ENCODE results near the gene ABCC3. TPM values are rescaled to one million over a fixed set of nuclear protein-coding genes. Genes with fewer than 3 reads are reported as not detected.

The ABCC3 gene
- total RNA-seq, 1 experiment from 2014 or later, result 93.3 TPM

DNA sequence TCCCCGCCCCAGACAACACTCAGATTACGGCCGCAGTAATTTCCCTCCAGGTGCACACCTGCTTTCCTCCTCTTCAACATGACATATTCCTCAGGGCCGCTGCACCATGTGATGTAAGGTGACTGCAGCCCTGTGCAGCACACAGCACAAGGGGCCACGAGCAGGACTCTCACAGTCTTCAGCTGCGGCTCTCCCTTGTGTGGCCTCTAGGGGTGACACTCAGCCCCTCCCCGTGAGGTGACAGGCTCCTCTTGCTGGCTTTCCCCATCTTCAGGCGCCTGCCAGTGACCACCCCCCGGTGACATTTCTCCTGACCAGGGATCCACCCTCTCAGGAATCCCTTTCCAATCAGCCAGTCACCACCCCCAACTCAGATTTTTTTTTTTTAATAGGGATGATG, 31.3 kb upstream of the ABCC3 start:
- DNase-seq (ENCODE audit: extremely low read depth, low read depth), result no peak

DNA sequence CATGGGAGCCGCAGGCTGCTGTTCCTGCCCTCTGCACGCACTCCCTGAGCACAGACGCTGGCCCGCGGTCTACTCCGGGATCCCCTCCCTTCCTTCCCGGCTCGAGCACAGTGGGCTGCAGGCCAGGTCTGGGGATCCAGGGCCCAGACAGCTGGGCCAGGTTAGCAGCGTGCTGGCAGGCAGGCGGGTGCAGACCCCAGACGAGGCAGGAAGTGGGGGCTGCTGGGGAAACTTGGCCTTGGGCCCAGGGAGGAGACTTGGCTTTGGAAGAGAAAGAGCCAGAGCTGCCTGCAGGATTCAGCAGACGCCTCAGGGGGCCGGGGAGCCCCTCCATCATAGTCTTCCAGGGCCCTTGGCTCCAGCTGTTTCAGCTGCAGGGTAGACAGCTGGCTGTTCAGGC, 30.2 kb upstream of the ABCC3 start:
- DNase-seq (ENCODE audit: extremely low read depth, low read depth), result no peak

DNA sequence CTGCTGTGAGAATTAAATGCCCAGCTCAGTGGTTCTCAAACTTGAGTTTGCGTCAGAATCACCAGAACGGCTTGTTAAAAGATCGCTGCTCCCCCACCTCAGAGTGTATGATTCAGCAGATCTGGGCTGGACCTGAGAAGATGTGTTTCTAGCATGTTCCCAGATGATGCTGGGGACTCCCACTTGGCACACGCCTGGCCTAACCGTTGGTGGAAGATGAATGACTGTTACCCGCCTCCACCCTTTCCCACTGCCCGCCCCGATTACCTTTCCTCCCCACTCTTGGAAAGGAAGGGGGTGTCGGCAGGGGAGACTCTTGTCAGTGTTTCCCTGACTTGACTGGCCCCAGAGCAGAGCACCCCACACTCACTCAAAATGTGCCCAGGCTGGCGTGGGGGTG, 29.3 kb upstream of the ABCC3 start:
- no peak for DNase-seq (ENCODE audit: extremely low read depth, low read depth)

DNA sequence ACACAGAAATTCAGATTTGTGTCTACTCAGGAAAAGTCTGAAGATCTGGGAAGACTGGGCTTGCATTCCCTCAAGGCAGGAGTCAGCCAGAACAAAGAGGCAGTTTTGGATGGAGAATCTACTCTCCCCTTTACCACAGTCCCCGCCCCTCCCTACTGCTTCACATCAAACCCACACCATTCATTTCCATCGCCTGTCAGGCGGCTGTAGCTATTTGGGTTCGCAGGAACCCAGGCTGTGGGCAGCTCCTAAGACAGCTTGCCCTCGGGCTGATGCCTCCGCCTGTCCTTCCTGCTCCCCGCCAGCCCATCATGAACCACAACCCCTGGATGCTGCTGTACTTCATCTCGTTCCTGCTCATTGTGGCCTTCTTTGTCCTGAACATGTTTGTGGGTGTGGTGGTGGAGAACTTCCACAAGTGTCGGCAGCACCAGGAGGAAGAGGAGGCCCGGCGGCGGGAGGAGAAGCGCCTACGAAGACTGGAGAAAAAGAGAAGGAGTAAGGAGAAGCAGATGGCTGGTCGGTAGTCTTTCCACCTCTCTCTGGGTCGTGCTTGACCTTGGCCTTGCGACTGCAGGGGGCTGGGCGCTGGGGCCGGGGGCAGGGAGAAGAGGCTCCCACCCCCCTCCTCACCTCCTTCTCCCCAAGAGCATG, 27.0 kb upstream of the ABCC3 start:
- no peak for DNase-seq (ENCODE audit: extremely low read depth, low read depth)

DNA sequence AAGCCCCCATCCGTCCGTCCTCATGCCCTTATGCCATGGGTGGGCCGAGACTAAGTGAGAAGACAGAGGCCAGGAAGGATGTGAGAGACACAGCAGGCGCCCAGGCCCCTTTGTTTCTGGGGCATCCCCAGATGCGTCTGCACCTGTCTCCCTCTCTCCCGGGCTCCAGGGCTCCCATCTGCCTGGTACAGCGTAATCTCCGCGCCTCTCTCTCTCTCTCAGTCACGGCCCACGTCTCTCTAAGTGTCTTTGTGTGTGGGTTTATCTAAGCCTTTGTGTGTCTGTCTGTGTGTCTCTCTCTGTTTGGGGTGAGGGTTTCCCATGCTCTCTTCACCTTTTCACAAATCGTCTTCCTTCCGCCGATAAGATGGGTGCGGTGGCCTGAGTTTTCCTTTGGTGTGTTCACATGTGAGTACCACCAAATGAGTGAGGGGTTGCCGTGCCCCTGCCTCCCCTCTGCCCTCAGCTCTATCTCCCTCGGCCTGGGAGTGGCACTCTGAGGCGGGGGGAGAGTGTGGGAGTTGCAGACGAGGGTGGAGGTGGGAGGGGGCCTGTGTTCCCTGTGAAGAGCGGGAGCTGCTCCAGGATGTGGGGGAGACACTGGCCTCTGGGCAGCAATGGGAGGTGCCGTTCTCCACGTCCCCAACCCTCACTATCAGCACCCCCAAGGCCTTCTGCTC, 25.8 kb upstream of the ABCC3 start:
- no peak for DNase-seq (ENCODE audit: extremely low read depth, low read depth)

GRCh38 chr17:50609380-50610074, 25.2 kb upstream of the ABCC3 start:
- DNase-seq (ENCODE audit: extremely low read depth, low read depth), result no peak

DNA sequence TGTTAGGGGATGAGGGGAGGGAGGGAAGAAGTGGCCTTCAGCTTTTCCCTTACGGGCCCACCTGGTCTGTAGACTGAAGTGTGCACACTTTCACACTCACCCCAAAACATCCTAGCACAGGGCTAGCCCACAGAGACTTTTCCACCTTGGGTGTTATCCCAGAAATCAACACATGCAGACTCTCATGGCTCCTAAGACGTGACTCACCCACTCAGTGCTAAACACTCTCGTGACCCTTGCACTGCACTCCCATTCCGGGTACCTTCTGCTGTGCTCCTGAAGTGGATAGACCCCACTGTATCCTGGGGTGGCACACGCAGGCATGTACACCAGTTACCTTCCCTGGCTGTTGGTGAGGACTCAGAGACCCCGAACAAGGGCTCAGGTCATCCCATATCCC, 23.0 kb upstream of the ABCC3 start:
- DNase-seq (ENCODE audit: extremely low read depth, low read depth), result no peak

- no peak for DNase-seq (ENCODE audit: extremely low read depth, low read depth)
Observed at GRCh38 chr17:50612281-50612680, 22.4 kb upstream of the ABCC3 start.

DNA sequence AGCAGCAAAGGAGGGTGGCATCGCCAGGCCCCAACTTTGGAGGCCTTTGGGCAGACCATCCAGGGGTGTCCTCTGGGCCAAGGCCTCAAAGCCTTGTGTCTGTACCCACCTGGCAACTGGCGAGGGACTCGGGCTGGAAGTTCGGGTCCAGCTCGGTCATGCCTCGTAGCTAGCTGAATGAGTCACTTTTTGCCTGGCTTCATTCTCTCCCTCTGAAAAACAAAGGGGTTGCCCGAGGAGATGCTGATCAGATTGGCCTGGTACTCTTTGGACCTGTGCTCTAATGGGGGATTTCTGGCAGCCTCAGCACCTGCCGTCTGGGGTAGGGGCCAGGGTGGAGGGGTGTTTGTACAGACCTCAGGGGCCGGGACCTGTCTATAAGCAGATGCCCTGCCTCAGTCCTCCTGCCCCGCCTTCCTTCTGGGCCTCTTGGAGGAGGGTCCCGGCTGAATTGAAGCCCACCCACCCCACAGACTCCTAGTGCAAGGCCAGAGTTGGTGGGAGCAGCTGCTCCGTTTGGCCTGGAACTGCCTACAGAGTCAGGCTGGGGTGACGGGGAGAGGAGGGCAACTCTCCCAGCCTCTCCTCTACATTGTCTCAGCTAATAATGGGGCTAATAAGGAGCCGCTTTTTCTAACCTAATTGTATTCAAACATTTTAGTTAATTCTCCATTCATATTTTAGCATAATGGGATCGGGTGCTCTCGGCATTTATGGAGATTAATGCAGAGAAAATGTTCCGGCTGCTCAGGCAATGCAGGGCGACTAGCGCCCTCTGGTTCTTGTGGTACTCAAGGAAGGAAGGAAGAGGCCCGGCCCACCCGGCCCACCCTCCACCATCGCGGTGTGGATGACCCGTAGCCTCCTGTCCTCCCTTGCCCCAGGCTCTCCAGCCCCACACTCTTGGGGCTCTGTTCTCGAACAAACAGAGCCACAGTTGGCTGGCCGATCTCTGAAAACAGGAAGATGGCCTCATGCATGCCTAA, 21.4 kb upstream of the ABCC3 start:
- no peak for DNase-seq (ENCODE audit: extremely low read depth, low read depth)

- no peak for DNase-seq (ENCODE audit: extremely low read depth, low read depth)
Observed at GRCh38 chr17:50614471-50615051, 20.1 kb upstream of the ABCC3 start.

DNA sequence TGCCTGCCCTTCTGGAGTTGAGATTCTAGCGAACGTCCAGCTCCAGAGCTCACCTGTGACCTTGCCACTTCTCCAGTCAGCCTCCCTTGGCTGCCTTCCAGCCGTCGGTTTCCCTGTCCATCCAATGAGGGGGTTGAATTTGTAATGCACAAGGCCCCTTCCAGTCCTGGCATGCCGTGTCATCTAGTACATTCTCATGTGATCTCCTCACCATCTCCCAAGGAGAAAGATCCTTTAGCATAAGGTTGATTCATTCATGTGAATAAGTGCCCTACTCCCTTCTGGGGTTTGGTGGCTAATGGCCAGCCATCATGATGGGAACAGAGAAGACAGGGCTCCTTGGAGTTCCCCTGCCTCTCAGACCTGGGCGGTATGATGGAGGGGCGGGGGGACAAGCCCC, 18.9 kb upstream of the ABCC3 start:
- DNase-seq (ENCODE audit: extremely low read depth, low read depth), result no peak

GRCh38 chr17:50618300-50618699, 16.4 kb upstream of the ABCC3 start:
- DNase-seq (ENCODE audit: extremely low read depth, low read depth), result no peak

DNA sequence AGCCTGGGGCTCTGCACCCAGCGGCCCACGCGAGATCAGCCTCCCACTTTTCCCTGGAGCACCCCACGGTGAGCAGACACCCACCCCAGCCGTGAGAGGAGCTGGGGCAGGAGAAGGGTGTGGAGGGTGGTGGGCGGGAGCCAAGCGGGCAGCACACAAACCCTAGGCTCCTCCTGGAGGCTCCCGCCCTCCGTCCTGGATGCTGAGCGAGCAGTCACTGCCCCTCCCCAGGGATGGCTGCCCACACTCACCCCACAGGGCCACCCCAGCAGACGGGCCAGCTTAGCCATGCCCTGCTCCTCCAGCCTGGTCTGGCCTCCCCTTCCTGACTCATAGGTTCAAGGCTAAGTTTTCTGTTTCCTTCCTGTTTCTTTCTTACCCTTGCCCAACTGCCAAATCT, 15.7 kb upstream of the ABCC3 start:
- DNase-seq (ENCODE audit: extremely low read depth, low read depth), result no peak

DNA sequence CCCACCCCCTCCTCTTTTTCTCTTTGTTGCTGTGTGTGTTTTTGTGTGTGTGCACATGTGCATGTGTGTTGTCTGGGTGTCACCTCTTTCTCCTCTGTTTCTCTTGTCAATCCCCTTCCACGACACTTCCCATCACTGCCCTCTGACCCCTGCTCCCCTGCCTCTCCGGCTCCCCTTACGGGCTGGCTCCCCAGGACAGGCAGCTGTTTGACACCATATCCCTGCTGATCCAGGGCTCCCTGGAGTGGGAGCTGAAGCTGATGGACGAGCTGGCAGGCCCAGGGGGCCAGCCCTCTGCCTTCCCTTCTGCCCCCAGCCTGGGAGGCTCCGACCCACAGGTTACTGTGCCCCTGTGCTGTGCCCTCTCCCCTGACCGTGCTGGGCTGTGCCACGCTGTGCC, 15.2 kb upstream of the ABCC3 start:
- no peak for DNase-seq (ENCODE audit: extremely low read depth, low read depth)

DNA sequence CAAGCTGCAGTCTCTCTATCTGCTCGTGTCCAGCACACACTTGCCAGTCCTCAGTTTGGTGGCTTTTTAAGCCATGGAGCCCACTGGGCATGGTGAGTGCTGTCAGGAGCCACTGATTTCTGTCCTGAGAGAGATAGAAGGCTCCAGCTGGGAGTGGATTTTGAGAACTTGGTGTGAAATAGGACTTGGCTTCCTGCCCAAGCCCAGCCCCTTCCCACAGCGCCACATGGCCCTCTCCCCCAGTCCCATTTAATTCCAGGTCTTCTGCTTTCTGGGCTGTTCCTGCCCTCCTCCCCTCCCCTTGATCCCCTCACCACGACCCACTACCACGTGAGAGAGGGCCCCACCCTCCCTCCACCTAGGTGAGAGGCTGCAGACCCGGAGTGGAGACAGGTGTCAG, 14.4 kb upstream of the ABCC3 start:
- DNase-seq (ENCODE audit: extremely low read depth, low read depth), result no peak

DNA sequence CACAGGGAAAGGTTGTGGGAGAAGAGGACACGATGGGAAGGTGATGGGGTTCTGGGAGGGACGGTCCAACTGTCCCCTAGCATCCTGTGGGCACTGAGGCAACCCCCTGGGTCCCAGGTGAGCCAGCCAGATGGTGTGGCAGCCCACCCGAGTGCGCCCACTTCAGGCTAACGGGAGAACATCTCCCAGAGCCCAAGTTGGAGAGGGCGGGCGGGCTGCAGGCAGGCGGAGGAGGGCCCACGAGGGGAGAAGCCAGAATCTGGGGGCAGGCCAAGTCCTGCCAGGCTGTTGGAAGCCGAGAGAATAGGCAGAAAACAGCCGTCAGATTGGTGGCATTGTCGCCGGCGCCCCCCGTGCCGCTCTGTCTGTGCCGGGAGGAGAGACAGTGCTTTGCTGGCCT, 13.8 kb upstream of the ABCC3 start:
- no peak for DNase-seq (ENCODE audit: extremely low read depth, low read depth)

DNA sequence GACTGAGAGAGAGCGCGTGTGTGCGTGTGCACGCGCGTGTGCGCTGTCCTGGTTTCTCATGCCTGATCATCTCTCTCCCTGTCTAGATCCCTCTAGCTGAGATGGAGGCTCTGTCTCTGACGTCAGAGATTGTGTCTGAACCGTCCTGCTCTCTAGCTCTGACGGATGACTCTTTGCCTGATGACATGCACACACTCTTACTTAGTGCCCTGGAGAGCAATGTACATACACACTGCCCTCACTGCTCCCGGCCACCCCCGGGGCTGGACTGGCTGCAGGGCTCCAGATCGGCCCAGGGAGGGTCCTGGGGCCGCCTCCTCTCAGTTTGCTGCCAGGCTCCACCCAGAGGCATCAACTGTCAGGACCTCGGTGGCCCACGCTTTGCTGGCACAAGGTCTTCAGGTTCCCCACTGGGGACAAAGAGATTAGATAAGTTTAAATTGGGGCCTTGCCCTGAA, 13.1 kb upstream of the ABCC3 start:
- DNase-seq (ENCODE audit: extremely low read depth, low read depth), result no peak

GRCh38 chr17:50624321-50624934, 10.3 kb upstream of the ABCC3 start:
- no peak for DNase-seq (ENCODE audit: extremely low read depth, low read depth)

DNA sequence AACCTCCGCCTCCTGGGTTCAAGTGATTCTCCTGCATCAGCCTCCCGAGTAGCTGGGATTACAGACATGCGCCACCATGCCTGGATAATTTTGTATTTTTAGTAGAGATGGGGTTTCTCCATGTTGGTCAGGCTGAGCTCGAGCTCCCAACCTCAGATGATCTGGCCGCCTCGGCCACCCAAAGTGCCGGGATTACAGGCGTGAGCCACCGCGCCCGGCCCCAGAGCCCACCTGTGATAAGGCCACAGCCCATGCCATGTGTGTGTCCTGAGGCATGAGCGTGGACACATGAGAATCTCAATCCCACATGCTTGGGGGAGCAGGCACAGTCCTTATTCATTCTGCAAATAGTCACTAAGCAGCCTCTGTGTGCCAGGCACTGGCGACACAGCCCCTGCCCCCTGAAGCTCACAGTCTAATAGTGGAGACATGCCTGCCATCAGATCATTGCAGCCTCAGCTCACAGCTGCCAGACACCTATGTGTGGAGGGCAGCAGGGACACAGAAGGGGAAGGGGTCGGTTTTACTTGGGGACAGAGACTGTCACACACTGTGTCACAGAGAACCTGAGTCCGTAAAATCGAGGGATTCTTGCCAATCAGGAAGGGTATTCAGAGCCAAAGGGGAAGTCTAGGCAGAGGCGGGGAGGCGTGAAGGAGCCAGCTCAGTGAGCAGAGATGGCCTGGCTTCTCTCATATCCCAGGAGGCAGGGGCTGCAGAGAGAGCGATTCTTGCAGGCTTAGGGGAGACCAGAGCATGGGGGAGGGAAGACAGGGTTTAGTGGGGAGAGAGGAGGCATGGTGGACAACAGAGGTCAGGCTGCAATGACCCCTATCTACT, 9.4 kb upstream of the ABCC3 start:
- DNase-seq (ENCODE audit: extremely low read depth, low read depth), result no peak

Measured in NCI-H460 (cell line).